Left renal pelvis (tissue), 4 donors: Measurements from ENCODE around the gene RHPN2. TPM values are rescaled to one million over a fixed set of nuclear protein-coding genes. Genes with fewer than 3 reads are reported as not detected.
A peak's percentile ranks its signal among the peaks of the same experiment; 100 is the strongest.
"Not testable (repeated sequence)": the region's sequence is repeated elsewhere in the genome, so short reads cannot be mapped to it uniquely, and the experiment has no call there.

Experiments used
- DNase-seq, 4 donors: peaks; one replicate each; pipeline ENCODE4 v3.0.0-alpha.2; 2013; ENCODE audit warnings: low read depth in 4 of 4, low spot score in 3 of 4
- polyA plus RNA-seq, 4 donors: library from polyadenylated mRNA; unstranded; fragments of 120-200 nt; gene quantifications; one replicate each; pipeline ENCODE4 v1.2.1, GENCODE V29; 2013; ENCODE audit not compliant: insufficient read length in 4 of 4

The RHPN2 gene
- polyA plus RNA-seq, 4 donors, result 3.8 to 20.4 (median 18.2) TPM

- DNase-seq, result no peak
Measured at GRCh38 chr19:33067121-33067520, 2.4 kb upstream of the RHPN2 start.

GRCh38 chr19:33066543-33066942 lies 1.9 kb upstream of the RHPN2 start:
- DNase-seq, result no peak

DNA sequence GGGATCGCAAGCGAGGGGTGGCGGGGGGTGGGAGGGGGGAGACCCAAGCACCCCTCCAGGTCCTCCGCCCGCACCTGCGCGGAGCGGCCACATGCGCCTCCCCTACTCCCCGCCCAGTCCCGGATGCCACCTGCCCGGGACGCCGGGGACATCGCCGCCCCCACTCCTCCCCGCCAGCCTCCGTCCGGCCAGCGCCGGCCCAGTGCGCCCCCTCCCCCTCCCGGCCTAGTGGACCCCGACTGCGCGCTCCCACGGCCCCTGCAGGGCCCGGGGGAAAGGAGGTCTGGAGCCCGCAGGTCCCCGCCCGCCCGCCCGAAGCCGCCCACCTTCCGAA lies 263 bp downstream of the RHPN2 start:
- no peak for DNase-seq

GRCh38 chr19:33063753-33064457 lies 783 bp downstream of the RHPN2 start:
- no peak for DNase-seq

DNA sequence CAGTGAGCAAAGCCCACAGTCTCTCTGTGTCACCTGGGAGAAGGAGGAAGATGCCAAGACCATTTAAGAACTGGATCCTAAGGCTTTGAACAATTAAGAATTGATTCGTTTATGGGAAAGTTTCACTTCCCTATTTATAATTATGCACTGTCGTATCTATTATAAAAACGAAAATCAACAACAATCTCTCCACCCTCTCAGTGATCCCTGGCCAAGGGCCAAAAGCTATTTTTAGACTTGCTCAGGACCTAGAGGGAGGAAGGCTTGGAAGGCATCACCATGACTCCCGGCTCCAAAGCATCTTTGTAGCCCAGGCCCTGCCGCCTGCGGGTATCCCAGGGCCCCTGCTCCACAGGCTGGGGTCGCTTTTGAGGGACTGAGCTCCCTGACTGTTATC lies 1.3 kb downstream of the RHPN2 start:
- DNase-seq, result no peak

DNA sequence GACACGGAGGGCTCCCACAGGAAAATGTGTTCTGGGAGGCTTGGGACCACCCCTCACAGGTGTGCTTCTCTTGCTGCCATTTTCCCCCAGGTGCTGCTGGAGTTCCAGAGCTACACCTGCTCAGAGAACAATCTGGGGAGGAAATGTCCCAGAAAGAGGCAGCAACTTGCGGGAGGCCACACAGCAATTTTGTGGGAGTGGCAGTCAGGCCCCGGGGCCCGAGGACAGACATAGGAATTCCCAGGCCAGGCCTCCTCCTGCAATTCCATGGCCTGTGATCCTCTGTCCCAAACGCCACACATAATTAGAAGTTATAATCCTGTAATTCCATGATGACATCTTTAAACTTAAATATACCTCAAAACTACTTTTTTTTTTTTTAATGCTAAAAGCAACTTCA lies 1.8 kb downstream of the RHPN2 start:
- DNase-seq, result no peak

- DNase-seq, result no peak
Measured at GRCh38 chr19:33060586-33060985, 4.1 kb downstream of the RHPN2 start.

- no peak for DNase-seq
Measured at GRCh38 chr19:33055718-33056117, 9.0 kb downstream of the RHPN2 start.

- DNase-seq, result no peak
Measured at GRCh38 chr19:33054623-33055022, 10.1 kb downstream of the RHPN2 start.

DNA sequence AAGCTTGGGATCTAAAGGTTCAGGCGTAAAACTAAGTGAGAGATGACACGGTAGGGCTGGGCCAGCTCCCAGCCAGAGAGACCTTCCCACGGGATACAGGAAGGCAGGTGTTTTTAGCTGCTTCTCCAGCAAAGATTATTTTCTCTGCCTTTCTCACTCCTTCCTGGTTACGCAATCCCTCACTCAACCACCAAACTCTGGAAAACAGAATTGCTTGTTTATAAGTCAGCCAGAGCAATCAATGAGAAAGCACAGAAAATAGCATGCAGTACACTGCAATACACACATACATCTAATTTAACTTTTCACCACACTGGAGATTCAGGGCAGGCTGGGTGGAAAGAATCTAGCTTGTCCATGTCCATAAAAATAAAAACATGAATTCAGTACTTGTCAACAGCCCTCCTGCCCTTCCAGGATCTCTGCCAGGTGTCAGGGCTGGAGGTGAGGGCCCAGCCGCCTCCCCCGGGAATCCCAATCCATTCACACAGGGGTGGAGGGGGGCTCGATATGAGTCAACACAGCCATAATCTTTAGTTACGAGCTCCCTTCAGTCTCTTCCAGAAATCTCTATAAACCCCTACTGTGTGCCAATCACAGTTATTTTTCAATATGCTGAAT lies 12.2 kb downstream of the RHPN2 start:
- DNase-seq, result no peak

- no peak for DNase-seq
Measured at GRCh38 chr19:33050110-33050509, 14.6 kb downstream of the RHPN2 start.

GRCh38 chr19:33048806-33049676 lies 15.6 kb downstream of the RHPN2 start:
- no peak for DNase-seq

- no peak for DNase-seq
Measured at GRCh38 chr19:33047422-33047821, 17.3 kb downstream of the RHPN2 start.

DNA sequence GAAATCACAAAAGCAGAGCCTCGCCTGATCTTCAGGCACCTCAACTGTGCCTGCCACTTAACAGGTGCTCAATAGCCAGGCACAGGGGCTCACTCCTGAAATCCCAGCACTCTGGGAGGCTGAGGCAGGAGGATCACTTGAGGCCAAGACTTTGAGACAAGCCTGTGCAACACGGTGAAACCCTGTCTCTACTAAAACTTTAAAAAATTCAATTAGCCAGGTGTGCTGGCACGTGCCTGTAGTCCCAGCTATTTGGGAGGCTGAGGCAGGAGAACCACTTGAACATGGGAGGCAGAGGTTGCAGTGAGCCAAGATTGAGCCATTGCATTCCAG lies 22.9 kb downstream of the RHPN2 start:
- DNase-seq, result not testable (repeated sequence)

DNA sequence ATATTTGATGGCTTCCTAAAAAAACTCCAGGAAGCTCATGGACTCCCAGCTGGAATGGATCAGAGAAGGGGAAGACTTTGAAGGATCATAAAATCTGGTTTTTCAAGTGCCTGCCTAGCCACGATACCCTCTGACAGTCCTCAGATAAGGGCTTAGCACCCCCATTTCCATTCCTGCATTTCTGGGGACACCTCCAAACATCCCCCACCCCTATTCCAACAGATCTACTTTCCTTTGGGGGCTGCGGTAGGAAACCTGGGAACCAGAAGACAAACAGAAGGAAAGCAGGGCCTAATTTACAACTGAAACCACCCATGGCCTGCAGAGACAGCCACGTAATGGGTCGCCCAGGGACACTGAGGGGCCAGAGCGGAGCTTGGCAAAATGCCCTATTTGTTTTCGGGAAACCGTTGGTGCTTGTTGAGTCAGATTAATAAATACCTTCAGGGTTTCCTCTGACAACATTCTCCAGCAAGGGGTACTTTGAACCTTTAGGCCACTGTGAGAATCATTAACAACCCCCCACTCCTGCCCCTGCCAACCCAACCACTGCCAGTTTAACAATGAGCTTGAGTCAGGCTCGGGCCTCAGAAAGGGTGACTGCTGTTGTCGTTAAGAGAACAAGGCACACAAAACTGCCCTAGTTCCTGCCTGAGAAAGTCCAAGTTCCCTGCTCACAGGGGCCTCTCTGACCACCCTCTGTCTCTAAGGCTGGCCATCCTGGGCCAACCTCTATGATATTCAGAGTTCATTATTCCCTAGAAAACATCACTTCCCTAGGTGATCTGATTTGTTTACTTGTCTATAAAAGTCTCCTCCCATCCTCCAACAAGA lies 23.5 kb downstream of the RHPN2 start:
- DNase-seq, result peak in 2 of 4 donors; percentile 80 to 83

DNA sequence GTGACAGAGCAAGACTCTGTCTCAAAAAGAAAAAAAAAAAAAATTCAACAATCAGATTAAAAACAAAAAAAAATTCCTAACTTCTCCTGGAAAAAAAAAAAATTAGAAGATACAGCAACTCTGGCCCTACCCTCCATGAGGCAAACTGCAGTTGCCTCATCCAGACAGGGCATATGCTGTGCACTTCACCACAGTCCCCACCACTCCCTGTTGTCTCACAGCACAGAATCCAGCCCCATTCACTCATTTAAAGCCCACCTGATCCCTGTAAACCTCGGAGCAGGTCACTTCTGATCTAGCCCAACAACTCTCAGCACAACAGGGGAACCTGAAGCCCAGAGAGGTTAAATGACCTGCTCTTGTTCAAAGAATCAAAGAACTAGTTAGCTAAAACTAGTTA lies 24.9 kb downstream of the RHPN2 start:
- DNase-seq, result no peak

GRCh38 chr19:33039108-33039599 lies 25.5 kb downstream of the RHPN2 start:
- DNase-seq, result no peak

- DNase-seq, result not testable (repeated sequence)
Measured at GRCh38 chr19:33037168-33038025, 27.3 kb downstream of the RHPN2 start.

DNA sequence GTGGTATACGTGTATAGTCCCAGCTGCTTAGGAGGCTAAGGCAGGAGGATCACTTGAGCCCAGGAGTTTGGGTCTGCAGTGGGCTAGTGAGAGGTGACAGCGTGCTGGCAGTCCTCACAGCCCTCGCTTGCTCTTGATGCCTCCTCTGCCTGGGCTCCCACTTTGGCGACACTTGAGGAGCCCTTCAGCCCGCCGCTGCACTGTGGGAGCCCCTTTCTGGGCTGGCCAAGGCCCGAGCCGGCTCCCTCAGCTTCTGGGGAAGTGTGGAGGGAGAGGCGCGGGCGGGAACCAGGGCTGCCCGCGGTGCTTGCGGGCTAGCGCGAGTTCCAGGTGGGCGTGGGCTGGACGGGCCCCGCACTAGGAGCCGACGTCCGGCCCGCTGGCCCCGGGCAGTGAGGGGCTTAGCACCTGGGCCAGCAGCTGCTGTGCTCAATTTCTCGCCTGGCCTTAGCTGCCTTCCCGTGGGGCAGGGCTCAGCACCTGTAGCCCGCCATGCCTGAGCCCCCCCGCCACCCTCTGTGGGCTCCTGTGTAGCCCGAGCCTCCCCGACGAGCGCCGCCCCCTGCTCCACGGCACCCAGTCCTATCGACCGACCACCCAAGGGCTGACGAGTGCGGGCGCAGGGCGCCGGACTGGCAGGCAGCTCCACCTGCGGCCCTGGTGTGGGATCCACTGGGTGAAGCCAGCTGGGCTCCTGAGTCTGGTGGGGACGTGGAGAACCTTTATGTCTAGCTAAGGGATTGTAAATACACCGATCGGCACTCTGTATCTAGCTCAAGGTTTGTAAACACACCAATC lies 28.1 kb downstream of the RHPN2 start:
- DNase-seq, result not testable (repeated sequence)
